GM12872 (cell line): ENCODE data around the gene GSTT4.
"Not testable (repeated sequence)": the region's sequence is repeated elsewhere in the genome, so short reads cannot be mapped to it uniquely, and the experiment has no call there.

Source experiments
- TF ChIP-seq, protein P1 (sequence below): IDR thresholded peaks from 3 replicates; pipeline ENCODE4 v1.5.1; 2011; ENCODE audit warnings: low read depth, mild to moderate bottlenecking, low read length, moderate library complexity; ENCODE audit not compliant: insufficient read depth

GSTT4 gene

DNA sequence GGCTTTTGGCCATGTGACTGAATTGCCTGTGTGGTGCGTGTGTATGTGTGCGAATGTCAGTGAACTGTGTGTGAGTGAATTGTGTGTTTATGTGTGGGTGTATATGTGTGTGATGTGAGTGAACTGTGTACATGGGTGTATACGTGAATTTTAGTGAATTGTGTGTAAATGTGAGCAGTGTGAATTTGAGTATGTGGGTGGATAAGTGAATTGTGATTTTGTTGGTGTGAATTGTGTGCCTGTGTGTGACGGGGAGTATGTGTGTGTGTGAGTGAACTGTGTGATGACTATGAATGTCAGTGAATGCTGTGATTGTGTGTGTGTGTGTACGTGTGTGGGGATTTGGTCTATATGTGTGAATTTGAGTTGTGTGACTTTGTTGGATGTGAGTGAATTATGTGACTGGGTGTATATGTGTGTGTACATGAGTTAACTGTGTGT lies 35.0 kb downstream of the GSTT4 start:
- TF ChIP-seq, protein P1, sequence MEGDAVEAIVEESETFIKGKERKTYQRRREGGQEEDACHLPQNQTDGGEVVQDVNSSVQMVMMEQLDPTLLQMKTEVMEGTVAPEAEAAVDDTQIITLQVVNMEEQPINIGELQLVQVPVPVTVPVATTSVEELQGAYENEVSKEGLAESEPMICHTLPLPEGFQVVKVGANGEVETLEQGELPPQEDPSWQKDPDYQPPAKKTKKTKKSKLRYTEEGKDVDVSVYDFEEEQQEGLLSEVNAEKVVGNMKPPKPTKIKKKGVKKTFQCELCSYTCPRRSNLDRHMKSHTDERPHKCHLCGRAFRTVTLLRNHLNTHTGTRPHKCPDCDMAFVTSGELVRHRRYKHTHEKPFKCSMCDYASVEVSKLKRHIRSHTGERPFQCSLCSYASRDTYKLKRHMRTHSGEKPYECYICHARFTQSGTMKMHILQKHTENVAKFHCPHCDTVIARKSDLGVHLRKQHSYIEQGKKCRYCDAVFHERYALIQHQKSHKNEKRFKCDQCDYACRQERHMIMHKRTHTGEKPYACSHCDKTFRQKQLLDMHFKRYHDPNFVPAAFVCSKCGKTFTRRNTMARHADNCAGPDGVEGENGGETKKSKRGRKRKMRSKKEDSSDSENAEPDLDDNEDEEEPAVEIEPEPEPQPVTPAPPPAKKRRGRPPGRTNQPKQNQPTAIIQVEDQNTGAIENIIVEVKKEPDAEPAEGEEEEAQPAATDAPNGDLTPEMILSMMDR, result no peak

- TF ChIP-seq, protein P1, result no peak
Measured at GRCh38 chr22:23969071-23969470, 36.2 kb downstream of the GSTT4 start.

DNA sequence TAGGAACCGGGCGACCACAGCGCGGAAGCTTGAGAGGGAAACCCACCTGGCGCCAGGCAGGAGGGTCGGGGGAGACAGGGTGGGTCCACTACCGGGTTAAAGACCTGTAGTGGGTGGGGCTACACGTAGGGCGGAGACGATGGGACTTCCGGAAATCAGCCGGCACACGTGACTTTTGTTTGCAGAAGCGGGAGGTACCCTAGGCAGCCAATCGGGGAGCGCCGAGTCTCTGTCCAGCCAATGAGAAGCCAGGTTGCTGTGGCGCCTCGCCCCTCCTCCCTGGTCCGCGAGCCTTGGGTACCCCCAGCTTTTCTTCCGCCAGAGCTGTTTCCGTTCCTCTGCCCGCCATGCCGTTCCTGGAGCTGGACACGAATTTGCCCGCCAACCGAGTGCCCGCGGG lies 38.7 kb downstream of the GSTT4 start, which contains the start of gene DDTL:
Gene DDTL, plus strand, starts transcription at position 321 of the 400 bp plus-strand sequence. Its CDS starts 27 bp downstream, at position 348.
- TF ChIP-seq, protein P1, result not testable (repeated sequence)

DNA sequence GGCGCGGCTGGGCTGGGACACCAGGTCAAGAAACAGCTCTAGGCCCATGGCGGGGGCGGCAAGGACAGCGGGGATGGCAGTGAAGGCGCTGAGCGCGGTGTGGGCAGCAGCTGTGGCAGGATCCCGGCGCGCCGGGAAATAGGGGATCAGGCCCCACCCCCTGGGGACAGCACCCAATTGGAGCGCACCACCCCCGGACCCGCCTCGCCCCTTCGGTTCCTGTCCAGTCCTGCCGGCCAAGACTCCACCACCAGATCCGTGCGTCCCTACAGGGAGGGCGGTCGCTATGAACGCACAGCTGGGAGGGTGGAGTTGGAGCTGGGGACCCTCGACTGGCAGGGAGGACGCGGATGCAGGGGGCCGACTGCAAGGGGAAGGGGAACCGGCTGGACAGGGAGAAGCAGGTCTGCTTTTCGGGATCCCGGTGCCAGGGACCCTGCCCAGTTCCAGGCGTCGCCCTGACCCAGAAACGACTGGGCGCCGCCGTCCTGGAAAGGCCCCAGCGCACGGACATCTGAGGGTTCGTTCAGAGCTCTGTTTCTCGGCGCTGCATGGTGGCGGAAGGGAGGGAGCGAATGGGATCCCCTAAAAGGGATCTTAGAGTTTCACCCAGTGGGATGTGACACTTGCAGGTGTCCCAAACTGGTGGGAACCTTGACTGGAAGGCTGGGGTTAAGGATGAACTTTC lies 44.0 kb downstream of the GSTT4 start, which contains the start of gene GSTT2B:
Gene GSTT2B, minus strand, starts transcription at position 112 of the 688 bp plus-strand sequence. Its CDS starts 64 bp downstream, at position 48.
- TF ChIP-seq, protein P1, result not testable (repeated sequence)

- TF ChIP-seq, protein P1, result peak; percentile 89
Measured at GRCh38 chr22:23956301-23956900, 48.9 kb downstream of the GSTT4 start.
